HG03039 (cell line): ENCODE results near the gene GNAO1.

ENCODE experiments used
- ATAC-seq: cut with Tn5 transposase; IDR thresholded peaks from one replicate; pipeline ENCODE4 v1.9.1; 2021; ENCODE audit warnings: mild to moderate bottlenecking, moderate library complexity; ENCODE audit not compliant: unreplicated experiment

The GNAO1 gene

DNA sequence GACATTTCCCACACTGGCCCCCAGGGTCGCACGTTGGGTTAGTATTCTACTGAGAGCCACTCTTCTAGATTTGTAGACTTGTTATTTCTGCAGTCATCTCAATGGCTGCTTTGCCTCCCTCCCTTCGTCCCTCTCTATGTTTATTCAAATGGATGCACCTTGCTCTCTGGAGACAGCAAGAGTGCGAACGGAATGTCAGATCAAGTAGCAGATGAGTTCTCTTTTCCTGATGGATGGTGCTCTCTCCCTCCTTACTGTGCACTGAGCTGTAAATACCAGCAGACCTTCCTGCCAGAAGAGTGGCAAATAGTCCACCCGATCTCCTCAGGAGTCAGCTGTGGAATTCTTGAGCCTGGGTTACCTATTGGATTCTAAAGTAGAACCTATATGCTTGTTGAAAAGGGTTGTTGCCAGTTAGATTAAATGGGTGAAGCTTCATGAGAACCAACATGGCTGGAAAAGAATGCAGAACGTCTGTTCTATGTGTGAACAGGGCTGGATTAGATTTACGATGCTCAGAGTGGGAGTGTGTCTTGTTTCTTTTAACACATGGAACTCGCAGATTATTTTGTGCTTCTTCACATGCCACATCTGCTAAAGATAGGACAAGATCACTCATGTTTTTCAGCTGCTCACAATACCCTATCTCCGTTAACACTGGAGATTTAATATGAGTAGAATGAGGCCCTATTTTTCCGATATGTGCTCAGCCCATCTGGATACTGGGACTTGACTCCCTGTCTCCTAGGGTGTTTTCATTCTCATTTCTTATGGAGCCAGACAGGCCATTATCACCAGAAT lies 6.1 kb downstream of the GNAO1 start:
- ATAC-seq: no peak

DNA sequence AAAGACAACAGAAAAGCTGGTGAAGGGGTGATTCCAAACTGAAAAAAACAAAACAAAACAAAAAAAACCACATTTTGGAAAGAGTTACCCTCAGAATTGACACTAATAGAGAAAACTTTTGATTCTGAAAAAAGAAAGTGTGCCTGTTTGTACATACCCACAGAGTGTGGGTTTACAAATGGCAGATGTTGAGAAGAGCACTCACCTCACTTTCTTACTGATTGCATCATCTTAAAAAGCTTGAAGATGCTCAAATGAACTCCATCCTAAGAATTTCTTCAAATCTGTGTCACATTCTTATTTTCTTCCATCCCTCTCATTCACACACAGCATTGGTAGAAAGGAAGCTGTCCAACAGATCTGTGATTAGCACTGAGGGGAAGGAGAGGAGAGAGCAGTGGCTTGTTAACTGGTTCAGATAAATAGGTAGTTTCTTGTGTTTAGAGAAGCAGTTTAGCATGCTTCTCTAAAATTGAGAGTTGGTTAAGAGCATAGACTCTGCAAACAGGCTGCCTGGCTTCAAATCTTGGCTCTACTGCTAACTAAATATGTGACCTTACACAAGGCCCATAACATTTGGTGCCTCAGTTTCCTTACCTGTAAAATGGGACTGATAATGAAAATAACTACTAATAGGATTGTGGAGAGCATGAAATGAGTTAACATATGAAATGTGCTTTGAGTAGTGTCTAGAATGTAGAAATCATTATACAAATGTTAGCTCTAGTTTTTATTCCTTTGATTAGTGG lies 6.9 kb downstream of the GNAO1 start:
- ATAC-seq: no peak

DNA sequence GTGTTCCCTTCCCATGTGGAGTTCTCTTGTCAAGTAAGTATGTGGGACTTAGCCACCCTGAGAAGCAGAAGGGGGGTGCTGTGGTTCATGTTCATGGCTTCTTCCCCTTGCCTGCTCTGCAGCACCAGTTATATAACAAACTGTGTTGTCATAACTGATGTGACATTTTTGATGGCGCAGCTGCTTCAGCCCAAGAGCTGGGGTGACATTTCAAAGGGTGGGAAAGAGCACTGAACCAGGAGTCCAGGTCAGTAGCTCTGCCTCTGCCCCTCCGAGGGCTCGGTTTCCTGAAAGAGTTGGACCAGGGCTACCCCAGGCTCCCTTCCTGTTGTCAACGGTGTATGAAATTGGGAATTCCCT lies 7.4 kb downstream of the GNAO1 start:
- ATAC-seq: no peak

DNA sequence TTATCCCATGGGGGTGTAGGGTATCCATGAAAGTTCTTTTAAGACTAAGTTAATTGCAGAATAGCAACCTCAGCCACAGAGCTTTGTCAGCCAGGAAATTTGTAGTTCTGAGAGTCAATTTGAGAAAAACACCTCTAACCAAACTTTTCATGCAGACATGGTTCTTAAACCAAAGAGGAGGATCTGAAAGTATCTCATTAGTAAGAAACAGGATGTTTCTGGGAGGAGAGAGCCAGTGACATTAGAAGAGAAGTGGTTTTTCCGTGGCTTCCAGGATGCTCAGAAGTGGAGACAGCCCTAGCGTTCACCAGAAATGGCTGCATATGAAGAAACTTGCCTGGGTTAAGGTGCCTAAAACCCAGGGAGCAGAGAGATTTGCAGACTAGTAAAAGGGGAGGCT lies 7.9 kb downstream of the GNAO1 start:
- no peak for ATAC-seq

DNA sequence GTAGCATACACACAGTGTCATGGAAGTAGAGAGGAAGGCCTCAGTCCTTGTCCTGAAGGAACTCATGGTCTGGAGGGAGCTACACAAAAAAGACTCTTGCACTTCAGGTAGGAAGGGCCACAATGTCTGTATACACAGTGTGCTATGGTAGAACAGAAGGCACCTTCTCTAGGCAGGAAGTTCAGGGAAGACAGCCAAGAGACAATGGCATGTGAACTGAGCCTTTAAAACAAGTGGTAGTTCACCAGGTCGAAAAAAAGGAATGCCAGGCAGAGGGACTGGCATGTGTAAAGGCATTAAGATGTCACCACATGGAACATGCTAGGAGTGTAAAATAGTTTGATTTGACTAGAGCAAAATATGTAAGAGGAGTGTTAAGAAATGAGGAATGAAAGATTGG lies 9.7 kb downstream of the GNAO1 start:
- ATAC-seq: no peak

DNA sequence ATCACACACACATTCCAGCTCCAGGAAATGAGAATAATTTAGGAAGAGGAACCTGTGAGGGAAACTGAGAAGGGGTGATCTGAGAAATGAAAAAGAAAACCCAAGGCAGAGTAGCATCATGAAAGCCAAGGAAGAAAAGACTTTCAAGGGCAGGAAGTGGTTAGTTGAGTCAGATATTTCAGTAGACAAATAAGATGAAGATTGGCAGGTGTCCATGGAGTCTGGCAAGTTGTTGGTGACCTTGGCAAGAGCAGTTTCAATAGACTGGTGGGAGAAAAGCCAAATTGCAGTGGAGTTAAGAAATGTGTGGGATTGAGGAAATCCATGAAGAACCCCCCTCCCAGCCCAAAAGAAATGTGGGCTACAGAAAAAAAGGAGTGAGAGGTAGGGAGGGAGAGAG lies 10.7 kb downstream of the GNAO1 start:
- ATAC-seq: no peak

DNA sequence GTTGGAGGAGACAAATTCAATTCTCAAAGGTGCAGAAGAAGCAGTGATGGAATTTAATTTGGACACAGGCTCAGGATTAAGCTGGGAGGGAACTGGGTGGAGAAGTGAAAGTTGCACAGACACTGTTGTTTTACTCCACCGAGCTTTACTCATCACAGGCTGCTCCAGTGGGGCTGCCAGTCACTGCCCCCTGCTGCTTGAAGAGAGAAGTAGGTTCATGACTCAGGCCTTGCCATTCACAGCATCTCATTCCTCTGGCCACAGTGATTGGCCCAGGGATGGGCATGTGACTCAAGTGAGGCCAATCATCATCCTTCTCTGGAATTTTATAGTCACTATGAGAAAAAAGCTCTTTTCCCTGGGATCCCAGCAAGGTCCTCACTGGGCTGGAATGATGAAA lies 11.8 kb downstream of the GNAO1 start:
- ATAC-seq: peak; percentile 75

DNA sequence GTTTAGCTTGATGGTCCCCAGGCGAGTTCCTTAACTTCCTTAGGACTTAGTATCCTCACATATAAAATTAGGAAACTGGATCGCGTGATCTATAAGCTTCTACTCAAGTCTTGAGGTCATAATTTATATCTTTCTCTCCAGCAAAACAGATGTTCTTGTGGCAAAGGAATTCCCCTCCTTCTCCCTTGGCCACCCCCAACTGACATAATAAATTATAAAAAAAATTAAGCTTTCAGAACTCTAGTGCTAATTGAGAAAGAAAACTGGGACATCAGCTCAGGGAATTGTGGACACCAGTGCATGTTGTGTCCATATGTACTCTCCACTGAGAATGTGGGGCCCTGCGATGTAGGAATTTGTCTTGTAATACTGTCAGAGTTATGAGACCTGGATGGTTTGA lies 13.5 kb downstream of the GNAO1 start:
- ATAC-seq: no peak

DNA sequence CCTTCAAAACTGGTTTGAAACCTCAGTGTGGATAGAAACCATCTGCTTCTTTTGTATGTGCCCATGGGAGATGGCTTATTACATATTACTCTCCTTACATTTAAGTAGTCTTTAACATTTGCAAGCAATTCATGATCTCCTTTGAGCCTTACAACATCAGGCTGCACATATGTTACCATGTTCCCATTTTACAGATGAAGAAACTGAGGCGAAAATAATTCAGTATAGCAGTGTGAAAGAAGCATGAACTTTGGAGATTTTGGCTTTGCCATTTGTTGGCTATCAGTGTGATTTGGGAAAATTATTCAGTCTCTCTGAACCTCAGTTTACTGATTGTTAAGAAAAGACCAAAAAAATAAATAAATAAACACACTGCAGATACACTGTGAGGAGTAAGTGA lies 15.7 kb downstream of the GNAO1 start:
- no peak for ATAC-seq

DNA sequence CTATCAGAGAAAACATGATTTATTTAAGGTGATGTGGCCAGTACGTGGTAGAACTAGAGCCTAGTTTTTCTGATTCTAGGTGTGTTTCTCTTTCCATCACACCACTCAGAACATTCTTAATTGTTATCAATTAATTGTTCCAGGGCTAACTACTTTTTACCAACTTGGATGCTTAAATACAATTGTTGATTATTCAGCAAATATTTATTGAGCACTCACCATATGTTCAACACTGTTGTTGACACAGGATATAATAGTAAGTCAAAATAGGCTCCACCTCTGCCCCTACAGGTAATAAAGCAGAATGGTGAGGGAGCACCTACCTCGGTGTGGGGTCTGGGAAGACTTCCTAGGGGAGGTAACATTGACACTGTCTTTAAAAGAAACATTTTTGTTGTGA lies 16.1 kb downstream of the GNAO1 start:
- no peak for ATAC-seq

DNA sequence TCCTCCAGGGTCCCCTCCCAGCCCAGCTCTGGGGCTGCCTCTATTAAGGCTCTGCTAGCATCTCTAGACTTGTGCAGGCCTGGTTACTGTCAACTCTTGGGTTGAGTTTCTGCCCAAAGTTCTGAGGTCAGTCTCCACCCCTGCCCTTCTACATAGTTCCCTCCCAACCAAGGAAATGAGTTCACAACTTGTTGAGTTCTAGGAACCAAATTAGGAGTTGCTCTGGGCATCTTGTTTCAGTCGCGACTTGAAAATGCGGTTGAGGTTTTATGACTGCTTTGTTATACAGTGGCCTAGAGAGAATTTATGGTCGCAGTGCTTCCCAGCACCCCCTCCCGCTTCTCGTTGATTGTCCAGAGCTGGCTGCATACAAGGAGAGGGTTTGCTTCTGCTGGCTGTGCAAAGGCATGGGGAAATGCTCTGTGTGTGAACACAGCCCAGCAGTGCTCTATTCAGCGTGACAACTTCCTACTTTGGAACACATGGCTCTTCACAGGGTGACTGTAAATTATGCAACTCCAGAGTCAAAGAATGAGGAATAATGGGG lies 20.2 kb downstream of the GNAO1 start:
- no peak for ATAC-seq

DNA sequence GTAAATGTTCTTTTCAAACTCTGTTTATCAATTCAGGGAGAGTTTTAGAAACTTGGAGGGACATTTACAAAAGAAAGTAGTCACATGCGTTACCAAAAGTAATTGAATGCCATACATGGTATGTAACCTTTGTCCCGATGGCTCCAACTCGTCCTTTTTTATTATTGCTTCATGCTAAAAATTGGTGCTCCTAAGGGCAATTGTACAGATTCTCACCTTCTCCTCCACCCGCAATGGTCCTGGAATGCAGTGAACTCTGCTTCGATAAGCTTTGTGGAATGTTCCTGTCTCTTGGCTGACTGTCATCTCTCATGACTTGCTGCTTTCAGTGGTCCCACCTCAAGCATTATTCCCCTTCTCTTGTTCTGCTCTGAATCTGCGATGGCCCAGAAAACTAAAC lies 20.9 kb downstream of the GNAO1 start:
- no peak for ATAC-seq

DNA sequence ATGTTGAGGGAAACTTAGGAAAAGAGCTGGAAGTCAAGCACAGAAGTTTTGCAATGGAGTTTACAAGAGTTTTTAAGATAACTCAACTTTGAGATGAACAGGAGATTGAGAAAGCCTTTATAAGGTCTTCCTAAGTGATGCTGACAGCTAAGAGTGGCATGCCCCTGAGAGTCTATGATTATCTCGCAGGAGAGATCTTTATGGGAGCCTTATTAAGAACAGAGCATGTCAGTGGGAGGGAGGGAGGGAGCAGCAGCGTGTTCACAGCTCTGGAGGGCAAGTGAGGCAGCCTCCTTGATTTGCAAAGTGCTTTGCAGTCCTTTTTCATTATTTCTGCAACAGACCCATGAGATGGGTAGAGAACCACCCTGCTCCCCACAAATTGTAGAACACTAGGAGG lies 30.7 kb downstream of the GNAO1 start:
- no peak for ATAC-seq

DNA sequence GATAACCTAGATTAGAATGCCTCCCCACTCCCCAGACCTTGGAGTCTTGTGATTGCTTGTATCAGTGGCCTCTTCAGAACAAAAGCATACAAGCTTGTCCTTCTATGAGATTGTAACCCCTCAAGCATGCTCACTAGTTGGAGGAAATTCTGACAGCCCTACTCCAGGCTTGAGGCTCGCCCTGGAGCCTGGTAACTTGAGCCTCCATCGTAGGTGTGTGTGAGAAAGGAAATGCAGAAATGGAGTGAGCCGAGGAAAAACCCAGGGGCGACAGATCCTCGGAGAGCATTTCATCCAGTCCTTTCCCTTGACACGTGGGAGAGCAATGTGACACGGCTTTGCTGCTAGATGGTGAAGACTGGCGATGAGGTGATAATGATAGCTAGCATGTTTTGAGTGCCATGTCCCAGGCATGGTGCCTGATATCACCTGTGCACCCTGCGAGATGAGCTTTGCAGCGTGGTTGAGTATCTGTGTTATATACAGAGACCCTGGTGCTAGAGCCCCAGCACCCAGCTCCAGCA lies 31.2 kb downstream of the GNAO1 start:
- ATAC-seq: no peak

DNA sequence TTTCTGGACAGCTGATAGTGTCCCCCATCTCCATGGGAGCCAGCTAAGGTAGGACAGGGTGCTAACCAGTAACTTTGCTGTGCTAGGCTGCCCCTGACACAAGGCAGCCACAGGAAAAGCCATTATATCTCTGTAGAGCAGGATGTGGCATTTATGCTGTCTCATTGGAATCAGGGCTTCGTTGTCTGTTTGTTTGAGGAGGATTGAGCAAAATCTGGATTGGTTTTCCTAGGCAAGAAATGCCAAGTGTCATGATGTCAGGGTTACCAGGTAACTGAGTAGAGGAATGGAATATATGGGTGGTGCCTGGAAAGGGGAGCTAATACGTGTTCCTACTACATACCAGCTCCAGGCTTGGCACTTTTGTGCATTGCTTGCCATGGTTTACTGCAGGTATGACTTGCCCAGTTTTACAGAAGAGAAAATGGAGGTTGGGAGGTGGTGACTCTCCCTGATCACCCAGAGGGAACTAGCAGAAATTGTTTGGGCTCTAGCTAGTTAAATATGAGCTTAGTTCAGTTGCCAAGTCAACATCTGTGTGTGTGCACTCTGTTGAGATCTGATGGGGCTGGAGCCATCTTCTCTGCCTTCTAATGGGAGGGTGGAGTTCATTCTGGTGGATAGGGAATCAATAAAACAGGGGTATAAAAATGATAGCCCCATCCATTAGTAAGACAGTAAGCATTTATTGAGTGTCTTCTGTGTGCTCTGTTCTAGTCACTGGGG lies 33.9 kb downstream of the GNAO1 start:
- no peak for ATAC-seq

DNA sequence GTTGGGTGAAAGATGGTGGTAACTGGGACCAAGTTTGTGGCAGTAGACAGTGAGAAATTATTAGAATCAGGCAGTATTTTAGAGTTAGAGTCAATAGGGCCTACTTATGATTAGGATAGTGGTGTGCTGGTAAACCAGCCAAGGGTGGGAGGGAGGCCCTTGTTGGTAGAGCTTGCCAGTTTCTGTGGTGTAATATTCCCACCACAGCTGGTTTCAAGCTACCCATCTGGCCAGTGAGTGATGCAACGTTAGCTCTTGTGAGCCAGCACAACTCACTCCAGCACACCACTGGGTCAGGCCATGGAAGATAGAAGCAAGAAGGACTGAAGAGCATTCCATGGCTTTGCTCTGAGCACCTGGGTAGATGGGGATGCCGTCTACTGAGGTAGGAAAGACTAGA lies 34.9 kb downstream of the GNAO1 start:
- ATAC-seq: no peak

DNA sequence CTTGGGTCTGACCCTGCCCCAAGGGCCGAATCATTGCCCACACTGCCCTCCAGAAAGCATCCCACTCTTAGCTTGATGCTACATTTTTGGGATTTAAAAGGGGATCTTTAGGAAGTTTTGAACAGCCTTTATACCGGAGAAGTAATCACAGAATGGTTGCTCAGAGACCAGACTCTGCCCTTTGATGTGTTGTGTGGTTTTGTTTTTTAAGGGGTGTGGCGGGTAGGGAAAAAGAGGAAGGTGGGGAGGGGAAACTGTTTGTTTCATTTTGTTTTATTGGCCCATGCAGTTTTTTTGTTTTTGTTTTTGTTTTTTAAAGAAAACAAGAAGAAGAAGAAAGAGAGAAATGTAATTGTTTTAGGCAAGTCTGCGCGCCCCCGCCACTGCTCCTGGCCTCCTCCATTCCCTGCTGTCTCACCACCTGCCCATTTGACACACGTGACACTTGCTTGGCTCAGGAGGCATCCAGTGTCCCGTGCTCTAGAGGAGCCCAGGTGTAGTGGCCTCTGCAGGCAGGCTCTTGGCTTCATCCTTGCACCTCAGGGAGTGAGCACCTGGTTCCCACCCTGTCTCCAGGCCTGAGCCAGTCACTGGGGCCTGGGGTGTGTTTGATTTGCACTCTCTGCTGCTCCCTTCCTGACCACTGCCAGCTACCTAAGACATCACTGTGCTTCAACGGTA lies 35.7 kb downstream of the GNAO1 start:
- ATAC-seq: no peak

DNA sequence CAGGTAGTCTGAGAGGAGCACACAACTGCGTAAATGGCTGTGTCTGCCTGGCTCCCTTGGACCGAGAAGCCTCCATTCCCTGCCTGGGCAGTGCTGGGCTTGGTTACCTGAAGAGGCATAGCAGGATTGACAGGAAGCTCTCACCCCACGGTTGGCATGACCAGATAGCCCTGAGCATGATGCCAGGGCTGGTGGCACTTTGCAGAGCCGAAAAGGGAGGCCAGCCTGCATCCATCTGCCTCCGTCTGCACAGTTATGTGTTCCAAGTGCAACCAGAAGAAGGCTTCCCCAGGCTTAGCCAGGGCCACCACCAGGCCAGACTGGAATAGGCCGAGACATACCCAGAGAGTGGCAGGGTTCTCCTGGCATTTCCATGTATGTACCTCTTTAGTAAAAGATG lies 36.6 kb downstream of the GNAO1 start:
- no peak for ATAC-seq

DNA sequence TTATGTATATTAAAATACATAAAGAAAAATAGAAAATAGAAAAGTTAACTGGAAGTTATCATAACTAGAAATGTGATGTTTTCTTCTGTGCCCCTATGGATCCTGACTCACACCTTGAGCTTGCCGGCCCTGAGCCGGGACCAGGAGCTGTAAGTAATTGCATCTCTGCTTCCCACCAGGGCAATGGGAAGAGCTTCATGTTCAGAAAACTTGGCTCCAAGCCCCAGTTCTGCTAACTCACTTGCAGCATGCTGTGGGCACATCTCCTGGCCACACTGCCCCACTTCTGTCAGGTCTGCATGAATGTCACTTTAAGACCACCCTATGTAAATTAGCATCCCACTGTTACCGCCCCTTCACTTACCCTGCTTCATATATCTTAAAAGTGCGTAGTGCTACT lies 37.2 kb downstream of the GNAO1 start:
- ATAC-seq: no peak

DNA sequence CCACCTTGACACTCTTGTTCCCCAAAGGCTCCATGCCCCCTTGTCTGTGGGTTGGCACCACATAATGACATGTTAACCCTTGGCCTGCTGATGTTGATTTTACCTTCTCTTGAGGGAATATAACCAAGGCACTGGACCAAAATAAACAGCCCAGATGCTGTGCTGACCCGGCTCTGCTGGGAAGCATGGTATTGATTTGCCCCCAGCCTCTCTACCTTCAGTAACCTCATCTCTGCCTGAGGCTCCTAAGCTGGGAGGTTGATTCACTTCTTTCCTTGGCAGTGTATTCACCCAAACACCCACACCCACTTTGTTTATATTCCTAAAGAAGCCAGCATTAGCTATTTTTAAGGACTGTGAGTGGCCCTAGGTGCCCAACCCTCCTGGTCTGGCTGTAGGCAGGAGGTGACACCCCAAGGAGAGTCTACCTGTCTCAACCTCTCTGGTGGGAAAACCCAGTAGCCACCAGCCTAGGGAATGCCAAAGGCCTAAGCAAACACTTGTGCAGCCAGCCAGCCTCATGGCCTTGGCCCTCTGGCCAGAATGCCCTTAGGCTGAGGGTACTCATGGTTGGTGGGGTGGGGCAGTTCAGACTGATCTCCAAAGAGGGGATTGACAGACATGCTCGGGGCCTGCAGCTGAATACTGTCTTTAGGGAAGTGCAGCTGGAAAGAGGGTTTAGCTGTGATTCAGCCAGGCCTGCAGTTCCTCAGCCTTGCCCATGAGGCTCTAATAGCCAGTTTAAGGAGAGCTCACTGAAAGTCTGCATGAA lies 42.7 kb downstream of the GNAO1 start:
- ATAC-seq: no peak
